C4-2B (cell line): ENCODE results near the gene KRTAP12-3.

Experiments used
- H3K27ac ChIP-seq: fragments of 450-650 bp; 2 replicates; pipeline ENCODE4 v1.5.1; 2017
- ZFX ChIP-seq: fragments of 450-650 bp; IDR thresholded peaks from 2 replicates; pipeline ENCODE4 v1.6.1; 2017
- TF ChIP-seq, protein P1 (sequence below): fragments of 450-650 bp; conservative IDR thresholded peaks from 2 replicates; pipeline ENCODE4 v1.5.1; 2017; ENCODE audit warnings: mild to moderate bottlenecking

The KRTAP12-3 gene

DNA sequence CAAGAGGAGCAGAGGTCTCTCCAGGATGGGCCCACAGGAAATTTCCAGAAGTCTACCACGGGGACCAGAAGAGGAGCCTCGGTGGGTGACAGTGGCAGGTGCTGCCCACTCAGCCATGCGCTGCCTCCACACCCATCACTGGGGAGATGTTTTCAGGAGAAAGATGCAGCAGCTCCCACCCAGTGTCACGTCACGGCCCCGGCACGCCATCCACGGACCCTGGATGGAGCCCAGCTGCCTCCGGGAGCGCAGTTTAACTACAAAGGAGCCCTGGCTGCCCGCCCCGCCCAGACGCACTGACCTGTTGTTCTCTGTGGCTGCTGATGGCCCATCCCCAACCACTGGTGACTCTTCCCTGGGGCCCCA is 46.9 kb downstream of the KRTAP12-3 start:
- no peak overlapping the region for H3K27ac ChIP-seq

DNA sequence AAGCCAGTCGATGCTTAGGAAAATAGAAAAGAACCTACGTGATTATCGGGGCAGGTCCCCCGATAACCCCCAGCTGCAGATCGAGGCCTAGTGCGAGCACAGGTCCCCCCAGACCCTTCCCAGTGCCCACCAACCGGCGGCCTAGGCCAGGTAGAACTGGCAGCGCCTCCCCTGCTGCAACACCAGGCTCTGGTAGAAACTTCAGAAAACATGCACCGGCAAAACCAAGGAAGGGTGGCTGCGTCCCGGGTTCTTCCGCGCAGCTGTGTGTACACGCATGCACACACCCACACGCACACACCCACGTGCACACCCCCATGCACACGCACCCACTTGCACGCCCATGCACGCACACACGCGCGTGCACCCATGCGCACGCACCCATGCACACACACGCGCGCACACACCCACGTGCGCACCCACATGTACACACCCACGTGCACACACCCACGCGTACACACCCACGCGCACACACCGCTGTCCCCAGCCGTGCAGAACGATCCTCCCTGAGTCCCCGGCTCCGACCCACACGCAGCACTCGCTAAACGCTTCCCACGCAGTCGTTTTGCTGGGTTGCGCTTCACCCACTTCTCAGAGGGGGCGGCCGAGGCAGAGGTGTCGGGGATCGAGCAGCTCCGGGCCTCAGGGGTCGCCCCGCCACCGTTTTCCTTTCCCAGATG is 48.4 kb downstream of the KRTAP12-3 start:
- no peak overlapping the region for H3K27ac ChIP-seq
- TF ChIP-seq, protein P1, sequence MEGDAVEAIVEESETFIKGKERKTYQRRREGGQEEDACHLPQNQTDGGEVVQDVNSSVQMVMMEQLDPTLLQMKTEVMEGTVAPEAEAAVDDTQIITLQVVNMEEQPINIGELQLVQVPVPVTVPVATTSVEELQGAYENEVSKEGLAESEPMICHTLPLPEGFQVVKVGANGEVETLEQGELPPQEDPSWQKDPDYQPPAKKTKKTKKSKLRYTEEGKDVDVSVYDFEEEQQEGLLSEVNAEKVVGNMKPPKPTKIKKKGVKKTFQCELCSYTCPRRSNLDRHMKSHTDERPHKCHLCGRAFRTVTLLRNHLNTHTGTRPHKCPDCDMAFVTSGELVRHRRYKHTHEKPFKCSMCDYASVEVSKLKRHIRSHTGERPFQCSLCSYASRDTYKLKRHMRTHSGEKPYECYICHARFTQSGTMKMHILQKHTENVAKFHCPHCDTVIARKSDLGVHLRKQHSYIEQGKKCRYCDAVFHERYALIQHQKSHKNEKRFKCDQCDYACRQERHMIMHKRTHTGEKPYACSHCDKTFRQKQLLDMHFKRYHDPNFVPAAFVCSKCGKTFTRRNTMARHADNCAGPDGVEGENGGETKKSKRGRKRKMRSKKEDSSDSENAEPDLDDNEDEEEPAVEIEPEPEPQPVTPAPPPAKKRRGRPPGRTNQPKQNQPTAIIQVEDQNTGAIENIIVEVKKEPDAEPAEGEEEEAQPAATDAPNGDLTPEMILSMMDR, result no peak
- no peak for TF ChIP-seq ZFX

More for the DNA sequence above, 46.9 kb downstream of the KRTAP12-3 start:
- TF ChIP-seq, protein P1, result no peak
- no peak for TF ChIP-seq ZFX

DNA sequence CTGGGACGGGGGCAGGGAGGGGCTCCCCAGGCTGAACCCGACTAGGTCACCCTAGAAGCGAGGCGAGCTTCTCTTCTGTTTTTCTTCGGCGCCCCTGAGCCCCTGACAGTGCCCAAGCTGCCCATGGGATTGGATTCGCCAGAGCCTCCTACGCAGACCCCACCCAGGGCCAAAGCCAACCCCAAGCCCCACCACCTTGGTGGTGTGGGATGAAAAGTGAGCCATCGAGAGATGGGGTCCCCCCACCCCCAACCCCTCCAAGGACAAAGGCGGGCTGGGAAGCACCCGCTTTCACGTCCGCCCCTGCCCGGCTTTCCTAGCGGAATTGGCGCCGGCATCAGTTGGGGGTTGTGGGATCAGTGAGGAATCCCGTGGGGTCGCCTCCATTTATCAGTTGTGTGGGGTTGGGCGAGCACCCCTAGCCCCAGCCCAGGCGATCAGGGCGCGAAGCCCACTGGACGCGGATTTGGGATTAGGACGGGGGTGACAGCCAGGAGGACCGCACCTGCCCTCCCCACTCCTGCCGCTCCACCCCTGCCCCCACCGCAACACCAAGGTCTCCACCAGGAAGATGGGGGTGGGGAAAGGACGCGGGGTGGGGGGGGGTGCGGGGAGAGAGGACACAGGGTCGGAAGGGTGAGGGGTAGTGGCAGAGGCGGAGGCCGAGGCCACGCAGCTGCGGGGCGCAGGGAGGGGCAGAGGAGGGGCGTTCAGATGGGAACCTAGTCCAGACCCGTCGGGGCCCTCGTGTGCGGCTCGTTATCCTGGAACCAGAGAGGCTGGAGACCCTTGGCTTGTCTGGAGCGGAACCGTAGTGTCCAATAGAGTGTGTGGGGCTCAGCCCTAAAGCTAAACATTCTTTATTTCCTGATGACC is 49.2 kb downstream of the KRTAP12-3 start:
- no peak overlapping the region for H3K27ac ChIP-seq
- TF ChIP-seq, protein P1, result no peak
- TF ChIP-seq ZFX, result no peak
